SK-N-SH treated with all-trans-retinoic acid at 6 μM for 48 hours (cell line): ENCODE data around the gene CFAP52.
"Not testable (repeated sequence)": the region's sequence is repeated elsewhere in the genome, so short reads cannot be mapped to it uniquely, and the experiment has no call there.

ENCODE experiments used
- ATAC-seq: fragments of 200-7000 bp; cut with Tn5 transposase; 3 replicates; pipeline ENCODE4 v1.9.1; 2020; ENCODE audit warnings: mild to moderate bottlenecking, moderate library complexity
- ARNTL ChIP-seq: fragments of 450-650 bp; formaldehyde crosslinking; IDR thresholded peaks from 2 replicates; pipeline ENCODE4 v1.5.0; 2020; ENCODE audit warnings: low read depth, mild to moderate bottlenecking, moderate library complexity, borderline replicate concordance
- BACH2 ChIP-seq: fragments of 250-450 bp; sonication (Bioruptor Pico); IDR thresholded peaks from 2 replicates; pipeline ENCODE4 v1.9.0; 2021; ENCODE audit warnings: mild to moderate bottlenecking, borderline replicate concordance
- CSDC2 ChIP-seq: fragments of 250-450 bp; sonication (Bioruptor Pico); IDR thresholded peaks from 2 replicates; pipeline ENCODE4 v1.5.0; 2020; ENCODE audit warnings: mild to moderate bottlenecking, moderate library complexity
- ESRRG ChIP-seq: fragments of 250-450 bp; sonication (Bioruptor Pico); IDR thresholded peaks from 2 replicates; pipeline ENCODE4 v1.6.1; 2021; ENCODE audit warnings: mild to moderate bottlenecking
- GLIS3 ChIP-seq: fragments of 250-450 bp; sonication (Bioruptor Pico); IDR thresholded peaks from 2 replicates; pipeline ENCODE4 v1.5.0; 2020; ENCODE audit warnings: mild to moderate bottlenecking, moderate library complexity
- ISL1 ChIP-seq: fragments of 250-450 bp; sonication (Bioruptor Pico); IDR thresholded peaks from 2 replicates; pipeline ENCODE4 v2.1.2; 2022; ENCODE audit warnings: mild to moderate bottlenecking, moderate library complexity
- PPARA ChIP-seq: fragments of 250-450 bp; sonication (Bioruptor Pico); IDR thresholded peaks from 2 replicates; pipeline ENCODE4 v1.5.0; 2020; ENCODE audit warnings: mild to moderate bottlenecking, borderline replicate concordance
- RARB ChIP-seq: fragments of 250-450 bp; sonication (Bioruptor Pico); IDR thresholded peaks from 2 replicates; pipeline ENCODE4 v1.8.0; 2021; ENCODE audit warnings: mild to moderate bottlenecking, moderate library complexity
- SNAI2 ChIP-seq: fragments of 250-450 bp; sonication (Bioruptor Pico); IDR thresholded peaks from 2 replicates; pipeline ENCODE4 v1.5.0; 2020; ENCODE audit warnings: mild to moderate bottlenecking, moderate library complexity
- TCF4 ChIP-seq: fragments of 250-450 bp; sonication (Bioruptor Pico); IDR thresholded peaks from 2 replicates; pipeline ENCODE4 v1.8.0; 2021; ENCODE audit warnings: mild to moderate bottlenecking, moderate library complexity, borderline replicate concordance
- TOX ChIP-seq: fragments of 250-450 bp; sonication (Bioruptor Pico); IDR thresholded peaks from 2 replicates; pipeline ENCODE4 v1.8.0; 2021; ENCODE audit warnings: mild to moderate bottlenecking, moderate library complexity, borderline replicate concordance
- ZC3H10 ChIP-seq: fragments of 250-450 bp; sonication (Bioruptor Pico); IDR thresholded peaks from 2 replicates; pipeline ENCODE4 v1.5.1; 2021; ENCODE audit warnings: mild to moderate bottlenecking, moderate library complexity
- ZFP30 ChIP-seq: fragments of 450-650 bp; formaldehyde crosslinking; IDR thresholded peaks from 2 replicates; pipeline ENCODE4 v1.5.0; 2022; ENCODE audit warnings: mild to moderate bottlenecking, moderate library complexity
- ZNF565 ChIP-seq: fragments of 450-650 bp; formaldehyde crosslinking; conservative IDR thresholded peaks from 2 replicates; pipeline ENCODE4 v1.5.0; 2020; ENCODE audit warnings: low read depth, mild to moderate bottlenecking, moderate library complexity
- ZNF70 ChIP-seq: fragments of 450-650 bp; formaldehyde crosslinking; IDR thresholded peaks from 2 replicates; pipeline ENCODE4 v1.5.0; 2020; ENCODE audit warnings: mild to moderate bottlenecking, moderate library complexity
- ZNF8 ChIP-seq: fragments of 450-650 bp; formaldehyde crosslinking; IDR thresholded peaks from 2 replicates; pipeline ENCODE4 v1.5.0; 2020; ENCODE audit warnings: mild to moderate bottlenecking, moderate library complexity
- TF ChIP-seq, protein P1 (sequence below): fragments of 250-450 bp; sonication (Bioruptor Pico); IDR thresholded peaks from 2 replicates; pipeline ENCODE4 v1.8.0; 2021; ENCODE audit warnings: low read depth, mild to moderate bottlenecking, moderate library complexity, borderline replicate concordance
- TF ChIP-seq, protein P2 (sequence below): fragments of 250-450 bp; sonication (Bioruptor Pico); IDR thresholded peaks from 2 replicates; pipeline ENCODE4 v1.8.0; 2020; ENCODE audit warnings: mild to moderate bottlenecking, moderate library complexity, borderline replicate concordance
- TF ChIP-seq, protein P3 (sequence below): fragments of 250-450 bp; sonication (Bioruptor Pico); IDR thresholded peaks from 2 replicates; pipeline ENCODE4 v1.5.0; 2020; ENCODE audit warnings: mild to moderate bottlenecking, moderate library complexity
- TF ChIP-seq, protein P4 (sequence below): fragments of 250-450 bp; sonication (Bioruptor Pico); IDR thresholded peaks from 2 replicates; pipeline ENCODE4 v1.5.1; 2020; ENCODE audit warnings: low read depth, mild to moderate bottlenecking, moderate library complexity
- TF ChIP-seq, protein P5 (sequence below): fragments of 250-450 bp; sonication (Bioruptor Pico); IDR thresholded peaks from 2 replicates; pipeline ENCODE4 v1.5.1; 2021; ENCODE audit warnings: mild to moderate bottlenecking, moderate library complexity

Gene CFAP52

DNA sequence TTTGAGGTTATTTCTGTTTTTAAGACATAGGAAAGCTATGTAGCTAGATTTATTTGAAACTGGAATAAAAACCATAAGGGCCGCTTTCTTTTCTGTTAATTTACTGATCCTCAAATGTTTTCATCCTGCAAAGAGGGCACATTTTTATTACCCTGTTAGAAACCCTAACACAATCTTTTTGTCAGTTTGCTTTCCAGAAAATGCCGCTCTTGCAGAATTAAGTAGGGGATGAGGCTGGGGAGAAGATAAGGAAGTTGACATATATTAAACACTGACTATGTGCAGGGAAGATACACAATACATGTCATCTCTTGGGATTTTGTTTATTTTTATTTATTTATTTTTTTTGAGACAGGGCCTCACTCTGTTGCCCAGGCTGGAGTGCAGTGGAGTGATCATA is 84.6 kb downstream of the CFAP52 start:
- ATAC-seq: no peak
- no peak for TF ChIP-seq GLIS3 (CRISPR knock-in tag)
- TF ChIP-seq ZNF70 (CRISPR knock-in tag): no peak
- TF ChIP-seq ZC3H10 (CRISPR knock-in tag): no peak
- TF ChIP-seq SNAI2 (CRISPR knock-in tag): no peak

DNA sequence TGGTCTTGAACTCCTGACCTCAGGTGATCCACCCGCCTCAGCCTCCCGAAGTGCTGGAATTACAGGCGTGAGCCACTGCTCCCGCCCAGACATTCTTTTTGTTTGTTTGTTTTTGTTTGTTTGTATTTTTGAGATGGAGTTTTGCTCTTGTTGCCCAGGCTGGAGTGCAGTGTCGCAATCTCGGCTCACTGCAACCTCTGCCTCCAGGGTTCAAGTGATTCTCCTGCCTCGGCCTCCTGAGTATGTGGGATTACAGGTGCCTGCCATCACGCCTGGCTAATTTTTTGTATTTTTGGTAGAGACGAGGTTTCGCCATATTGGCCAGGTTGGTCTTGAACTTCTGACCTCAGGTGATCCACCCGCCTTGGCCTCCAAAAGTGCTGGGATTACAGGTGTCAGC is 87.1 kb downstream of the CFAP52 start:
- ATAC-seq: not testable (repeated sequence)

DNA sequence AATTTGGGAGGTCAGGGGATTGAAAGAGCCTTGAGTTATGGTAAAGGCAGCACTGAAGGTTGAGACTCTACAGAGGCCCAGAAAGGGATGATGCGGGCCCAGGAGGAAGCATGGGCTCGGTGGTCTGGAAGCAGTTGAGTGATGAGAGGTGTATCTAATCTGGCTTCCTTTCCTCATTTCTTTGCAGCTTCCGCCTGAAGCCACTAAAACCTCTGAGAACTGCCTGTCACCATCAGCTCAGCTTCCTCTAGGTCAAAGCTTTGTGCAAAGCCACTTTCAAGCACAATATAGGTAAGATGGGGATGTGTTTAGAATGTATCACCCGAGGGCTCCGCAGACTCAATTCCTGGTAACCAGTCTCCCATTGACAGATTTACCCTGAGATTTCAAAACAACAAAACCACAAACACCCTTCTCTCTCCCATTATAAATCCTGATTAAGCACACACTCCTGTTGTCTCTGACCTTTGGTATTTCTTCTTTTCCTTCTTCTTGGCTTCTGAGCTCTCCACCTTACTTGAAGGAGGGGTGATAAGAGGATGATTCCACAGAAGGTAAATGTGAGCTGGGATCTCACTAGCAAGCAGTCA is 90.1 kb downstream of the CFAP52 start:
- ATAC-seq: no peak

DNA sequence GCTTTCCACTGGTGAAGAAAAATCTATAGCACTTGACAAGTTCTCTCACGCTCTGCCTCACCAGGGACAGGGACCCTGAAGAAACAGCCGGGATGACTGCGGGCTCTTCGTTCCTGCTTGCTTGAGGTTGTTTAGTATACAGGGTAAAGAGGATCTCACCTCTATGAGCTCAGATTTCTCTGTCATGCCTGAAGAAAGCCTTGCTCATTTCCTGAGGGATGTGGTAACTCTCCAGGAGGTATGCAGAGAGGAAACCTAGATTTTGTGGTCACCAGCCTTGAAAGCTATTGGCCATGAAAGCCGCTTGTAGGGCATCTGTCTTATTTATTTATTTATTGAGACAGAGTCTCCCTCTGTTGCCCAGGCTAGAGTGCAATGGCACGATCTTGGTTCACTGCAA is 92.1 kb downstream of the CFAP52 start:
- ATAC-seq: no peak
- TF ChIP-seq, protein P1, sequence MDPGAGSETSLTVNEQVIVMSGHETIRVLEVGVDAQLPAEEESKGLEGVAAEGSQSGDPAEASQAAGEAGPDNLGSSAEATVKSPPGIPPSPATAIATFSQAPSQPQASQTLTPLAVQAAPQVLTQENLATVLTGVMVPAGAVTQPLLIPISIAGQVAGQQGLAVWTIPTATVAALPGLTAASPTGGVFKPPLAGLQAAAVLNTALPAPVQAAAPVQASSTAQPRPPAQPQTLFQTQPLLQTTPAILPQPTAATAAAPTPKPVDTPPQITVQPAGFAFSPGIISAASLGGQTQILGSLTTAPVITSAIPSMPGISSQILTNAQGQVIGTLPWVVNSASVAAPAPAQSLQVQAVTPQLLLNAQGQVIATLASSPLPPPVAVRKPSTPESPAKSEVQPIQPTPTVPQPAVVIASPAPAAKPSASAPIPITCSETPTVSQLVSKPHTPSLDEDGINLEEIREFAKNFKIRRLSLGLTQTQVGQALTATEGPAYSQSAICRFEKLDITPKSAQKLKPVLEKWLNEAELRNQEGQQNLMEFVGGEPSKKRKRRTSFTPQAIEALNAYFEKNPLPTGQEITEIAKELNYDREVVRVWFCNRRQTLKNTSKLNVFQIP (CRISPR knock-in tag): no peak
- TF ChIP-seq, all 23 proteins: peak for 0

More for the DNA sequence above, 90.1 kb downstream of the CFAP52 start:
- no peak for TF ChIP-seq ZFP30 (CRISPR knock-in tag)
- TF ChIP-seq ZNF565 (CRISPR knock-in tag): no peak
- no peak for TF ChIP-seq ESRRG (CRISPR knock-in tag)
- TF ChIP-seq ZNF8 (CRISPR knock-in tag): no peak
- TF ChIP-seq RARB (CRISPR knock-in tag): no peak
- TF ChIP-seq TOX (CRISPR knock-in tag): no peak
- TF ChIP-seq, protein P2, sequence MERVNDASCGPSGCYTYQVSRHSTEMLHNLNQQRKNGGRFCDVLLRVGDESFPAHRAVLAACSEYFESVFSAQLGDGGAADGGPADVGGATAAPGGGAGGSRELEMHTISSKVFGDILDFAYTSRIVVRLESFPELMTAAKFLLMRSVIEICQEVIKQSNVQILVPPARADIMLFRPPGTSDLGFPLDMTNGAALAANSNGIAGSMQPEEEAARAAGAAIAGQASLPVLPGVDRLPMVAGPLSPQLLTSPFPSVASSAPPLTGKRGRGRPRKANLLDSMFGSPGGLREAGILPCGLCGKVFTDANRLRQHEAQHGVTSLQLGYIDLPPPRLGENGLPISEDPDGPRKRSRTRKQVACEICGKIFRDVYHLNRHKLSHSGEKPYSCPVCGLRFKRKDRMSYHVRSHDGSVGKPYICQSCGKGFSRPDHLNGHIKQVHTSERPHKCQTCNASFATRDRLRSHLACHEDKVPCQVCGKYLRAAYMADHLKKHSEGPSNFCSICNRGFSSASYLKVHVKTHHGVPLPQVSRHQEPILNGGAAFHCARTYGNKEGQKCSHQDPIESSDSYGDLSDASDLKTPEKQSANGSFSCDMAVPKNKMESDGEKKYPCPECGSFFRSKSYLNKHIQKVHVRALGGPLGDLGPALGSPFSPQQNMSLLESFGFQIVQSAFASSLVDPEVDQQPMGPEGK (CRISPR knock-in tag): no peak
- TF ChIP-seq, protein P3, sequence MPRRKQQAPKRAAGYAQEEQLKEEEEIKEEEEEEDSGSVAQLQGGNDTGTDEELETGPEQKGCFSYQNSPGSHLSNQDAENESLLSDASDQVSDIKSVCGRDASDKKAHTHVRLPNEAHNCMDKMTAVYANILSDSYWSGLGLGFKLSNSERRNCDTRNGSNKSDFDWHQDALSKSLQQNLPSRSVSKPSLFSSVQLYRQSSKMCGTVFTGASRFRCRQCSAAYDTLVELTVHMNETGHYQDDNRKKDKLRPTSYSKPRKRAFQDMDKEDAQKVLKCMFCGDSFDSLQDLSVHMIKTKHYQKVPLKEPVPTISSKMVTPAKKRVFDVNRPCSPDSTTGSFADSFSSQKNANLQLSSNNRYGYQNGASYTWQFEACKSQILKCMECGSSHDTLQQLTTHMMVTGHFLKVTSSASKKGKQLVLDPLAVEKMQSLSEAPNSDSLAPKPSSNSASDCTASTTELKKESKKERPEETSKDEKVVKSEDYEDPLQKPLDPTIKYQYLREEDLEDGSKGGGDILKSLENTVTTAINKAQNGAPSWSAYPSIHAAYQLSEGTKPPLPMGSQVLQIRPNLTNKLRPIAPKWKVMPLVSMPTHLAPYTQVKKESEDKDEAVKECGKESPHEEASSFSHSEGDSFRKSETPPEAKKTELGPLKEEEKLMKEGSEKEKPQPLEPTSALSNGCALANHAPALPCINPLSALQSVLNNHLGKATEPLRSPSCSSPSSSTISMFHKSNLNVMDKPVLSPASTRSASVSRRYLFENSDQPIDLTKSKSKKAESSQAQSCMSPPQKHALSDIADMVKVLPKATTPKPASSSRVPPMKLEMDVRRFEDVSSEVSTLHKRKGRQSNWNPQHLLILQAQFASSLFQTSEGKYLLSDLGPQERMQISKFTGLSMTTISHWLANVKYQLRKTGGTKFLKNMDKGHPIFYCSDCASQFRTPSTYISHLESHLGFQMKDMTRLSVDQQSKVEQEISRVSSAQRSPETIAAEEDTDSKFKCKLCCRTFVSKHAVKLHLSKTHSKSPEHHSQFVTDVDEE (CRISPR knock-in tag): no peak
- no peak for TF ChIP-seq ARNTL (CRISPR knock-in tag)
- no peak for TF ChIP-seq CSDC2 (CRISPR knock-in tag)
- TF ChIP-seq, protein P4, sequence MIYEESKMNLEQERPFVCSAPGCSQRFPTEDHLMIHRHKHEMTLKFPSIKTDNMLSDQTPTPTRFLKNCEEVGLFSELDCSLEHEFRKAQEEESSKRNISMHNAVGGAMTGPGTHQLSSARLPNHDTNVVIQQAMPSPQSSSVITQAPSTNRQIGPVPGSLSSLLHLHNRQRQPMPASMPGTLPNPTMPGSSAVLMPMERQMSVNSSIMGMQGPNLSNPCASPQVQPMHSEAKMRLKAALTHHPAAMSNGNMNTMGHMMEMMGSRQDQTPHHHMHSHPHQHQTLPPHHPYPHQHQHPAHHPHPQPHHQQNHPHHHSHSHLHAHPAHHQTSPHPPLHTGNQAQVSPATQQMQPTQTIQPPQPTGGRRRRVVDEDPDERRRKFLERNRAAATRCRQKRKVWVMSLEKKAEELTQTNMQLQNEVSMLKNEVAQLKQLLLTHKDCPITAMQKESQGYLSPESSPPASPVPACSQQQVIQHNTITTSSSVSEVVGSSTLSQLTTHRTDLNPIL (CRISPR knock-in tag): no peak
- no peak for TF ChIP-seq ISL1 (CRISPR knock-in tag)
- TF ChIP-seq GLIS3 (CRISPR knock-in tag): no peak
- no peak for TF ChIP-seq SNAI2 (CRISPR knock-in tag)
- no peak for TF ChIP-seq PPARA (CRISPR knock-in tag)
- TF ChIP-seq TCF4 (CRISPR knock-in tag): no peak
- TF ChIP-seq, protein P5, sequence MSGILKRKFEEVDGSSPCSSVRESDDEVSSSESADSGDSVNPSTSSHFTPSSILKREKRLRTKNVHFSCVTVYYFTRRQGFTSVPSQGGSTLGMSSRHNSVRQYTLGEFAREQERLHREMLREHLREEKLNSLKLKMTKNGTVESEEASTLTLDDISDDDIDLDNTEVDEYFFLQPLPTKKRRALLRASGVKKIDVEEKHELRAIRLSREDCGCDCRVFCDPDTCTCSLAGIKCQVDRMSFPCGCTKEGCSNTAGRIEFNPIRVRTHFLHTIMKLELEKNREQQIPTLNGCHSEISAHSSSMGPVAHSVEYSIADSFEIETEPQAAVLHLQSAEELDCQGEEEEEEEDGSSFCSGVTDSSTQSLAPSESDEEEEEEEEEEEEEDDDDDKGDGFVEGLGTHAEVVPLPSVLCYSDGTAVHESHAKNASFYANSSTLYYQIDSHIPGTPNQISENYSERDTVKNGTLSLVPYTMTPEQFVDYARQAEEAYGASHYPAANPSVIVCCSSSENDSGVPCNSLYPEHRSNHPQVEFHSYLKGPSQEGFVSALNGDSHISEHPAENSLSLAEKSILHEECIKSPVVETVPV (CRISPR knock-in tag): no peak
- TF ChIP-seq BACH2 (CRISPR knock-in tag): no peak
- no peak for TF ChIP-seq ZC3H10 (CRISPR knock-in tag)
